Activated naive CD4-positive, alpha-beta T cell (primary cell): ENCODE measurements around the gene PHOSPHO2.

Source experiments
- DNase-seq, 4 experiments: peaks; one replicate each; lab custom pipeline; 2025; lab: John Stamatoyannopoulos, UW

The PHOSPHO2 gene

DNA sequence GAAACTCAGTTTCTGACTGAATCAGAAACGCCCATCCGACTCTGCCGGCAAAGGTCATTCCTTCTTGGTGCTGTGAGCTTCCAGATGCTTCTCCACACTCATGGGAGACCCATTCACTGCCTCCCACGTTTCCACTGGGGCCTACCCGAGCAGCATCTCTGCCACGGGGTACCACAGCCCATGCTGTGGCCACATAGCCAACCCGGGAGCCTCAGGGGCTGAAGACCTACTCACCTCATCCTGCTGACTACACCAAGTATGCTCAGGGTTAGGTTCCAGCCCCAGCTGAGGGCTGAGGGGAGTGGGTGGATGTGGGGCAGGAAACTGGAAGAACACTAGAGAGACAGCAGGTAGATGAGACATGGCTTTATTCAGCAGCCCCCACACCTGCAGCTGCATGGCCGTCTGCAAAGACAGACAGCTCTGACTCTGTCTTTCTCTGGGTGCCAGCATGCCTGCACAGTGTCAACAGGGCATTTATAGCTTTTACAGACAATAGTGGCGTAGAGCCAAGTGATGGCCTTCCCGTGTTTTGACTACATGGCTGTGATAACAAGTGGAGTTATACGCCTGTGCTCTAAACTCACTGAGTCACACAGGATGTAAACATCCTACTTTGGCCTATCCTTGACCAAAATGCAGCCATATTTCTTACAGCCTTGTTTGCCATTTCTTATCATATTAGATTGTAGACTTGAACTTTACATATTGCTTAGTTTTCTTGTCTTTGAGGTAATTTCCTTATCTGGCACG is 22.8 kb downstream of the PHOSPHO2 start:
- DNase-seq = no peak

DNA sequence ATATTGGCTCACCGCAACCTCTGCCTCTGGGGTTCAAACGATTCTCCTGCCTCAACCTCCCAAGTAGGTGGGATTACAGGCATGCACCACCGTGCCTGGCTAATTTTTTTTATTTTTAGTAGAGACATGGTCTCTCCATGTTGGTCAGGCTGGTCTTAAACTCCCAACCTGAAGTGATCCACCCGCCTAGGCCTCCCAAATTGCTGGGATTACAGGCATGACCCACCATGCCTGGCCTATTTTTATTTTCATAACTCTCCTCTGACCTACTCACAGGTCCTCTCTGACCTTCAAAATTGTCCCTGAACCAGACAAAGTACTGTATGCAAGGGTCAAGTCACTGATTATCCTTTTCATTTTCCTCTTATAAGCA is 23.4 kb downstream of the PHOSPHO2 start:
- DNase-seq = no peak

DNA sequence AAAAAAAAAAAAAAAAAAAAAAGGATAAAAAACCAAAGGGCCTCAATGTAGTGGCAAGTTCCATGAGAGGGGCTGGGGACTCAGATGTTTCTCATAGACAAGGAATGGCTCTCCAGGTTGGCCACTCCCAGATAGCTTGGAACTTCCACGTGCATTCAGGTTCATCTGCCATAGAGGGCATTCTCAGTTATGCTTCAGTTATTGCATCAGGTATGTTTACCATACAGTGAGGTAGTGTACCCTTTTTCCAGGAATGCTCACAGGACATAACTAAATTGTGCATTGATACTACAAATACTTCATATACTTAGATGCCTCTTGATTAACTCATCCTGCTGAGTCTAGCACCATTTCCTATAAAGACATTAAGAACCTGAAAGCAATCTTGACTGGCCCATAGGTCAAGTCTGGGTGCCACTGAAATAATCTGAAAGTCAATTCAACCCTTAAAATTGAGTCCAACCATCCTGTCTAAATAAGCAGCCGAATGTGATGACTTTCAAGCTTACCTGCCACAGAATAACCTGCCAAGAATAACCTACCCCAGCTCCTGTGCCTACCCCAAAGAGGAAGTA is 24.7 kb downstream of the PHOSPHO2 start:
- DNase-seq = no peak

DNA sequence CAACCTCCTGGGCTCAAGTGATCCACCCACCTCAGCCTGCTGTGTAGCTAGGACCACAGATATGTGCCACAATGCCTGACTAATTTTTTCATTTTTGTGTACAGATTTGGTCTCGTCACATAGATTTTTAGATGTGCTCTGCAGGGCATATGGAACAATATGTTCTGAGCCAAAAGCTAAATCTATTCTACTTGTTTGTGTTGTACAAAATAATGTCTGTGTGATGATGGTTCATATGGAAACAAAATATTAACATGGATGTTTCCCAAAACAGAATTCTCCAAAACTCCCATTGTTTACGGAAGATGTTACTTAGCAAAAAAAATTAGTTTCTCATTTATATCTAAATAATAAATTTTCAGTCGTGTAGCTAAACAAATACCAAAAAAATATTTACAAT is 26.7 kb downstream of the PHOSPHO2 start:
- DNase-seq = no peak

DNA sequence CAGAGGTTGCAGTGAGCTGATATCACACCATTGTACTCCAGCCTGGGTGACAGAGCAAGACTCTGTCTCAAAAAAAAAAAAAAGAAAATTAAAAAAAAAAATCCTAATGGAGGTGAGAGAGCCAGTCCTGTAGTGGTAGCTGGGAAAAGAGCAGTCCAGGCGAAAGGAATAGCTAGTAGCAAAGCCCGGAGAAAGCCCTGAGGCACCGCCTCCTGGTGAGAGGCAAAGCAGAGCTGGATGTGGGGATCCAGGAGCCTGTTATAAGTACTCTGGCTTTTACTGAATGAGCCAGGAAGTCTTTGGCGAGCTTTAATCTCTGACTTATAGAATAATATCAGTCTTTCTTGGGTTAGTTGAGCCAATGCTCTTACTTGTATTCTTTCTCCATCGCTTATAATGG is 32.8 kb downstream of the PHOSPHO2 start:
- no peak for DNase-seq

DNA sequence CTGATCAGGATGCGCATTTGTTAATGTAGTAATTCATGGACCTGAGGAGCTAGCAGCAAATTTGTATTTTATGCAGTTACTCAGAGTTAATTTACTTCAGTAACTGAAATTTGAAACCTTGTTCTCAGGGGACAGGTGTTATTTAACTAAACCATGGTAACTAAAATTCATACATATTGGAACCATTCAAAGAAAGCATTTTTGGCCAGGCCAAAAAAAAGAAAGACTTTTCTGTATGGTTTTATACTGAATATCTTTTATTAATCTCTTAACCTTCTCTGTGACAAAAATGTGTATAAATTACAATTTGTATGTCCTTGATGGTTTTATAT is 35.0 kb downstream of the PHOSPHO2 start:
- no peak for DNase-seq

DNA sequence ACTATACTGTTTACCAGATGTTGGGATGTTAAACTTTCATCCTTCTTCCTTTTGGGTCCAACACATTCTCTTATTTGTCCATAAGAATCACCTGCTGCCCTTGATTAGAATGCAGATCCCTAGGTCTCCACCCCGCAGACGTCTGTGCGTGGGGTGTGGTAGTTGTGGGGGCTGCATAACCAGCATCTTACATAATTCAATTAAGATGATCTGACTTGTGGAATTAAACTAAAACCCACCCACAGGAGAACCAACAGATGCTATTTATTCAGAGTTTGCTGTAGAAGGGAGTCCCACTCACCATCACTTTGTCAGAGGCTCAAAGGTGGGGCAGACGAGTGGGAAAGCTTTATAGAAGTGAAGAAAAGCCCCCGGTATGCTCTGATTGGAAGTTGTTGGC is 37.8 kb downstream of the PHOSPHO2 start:
- DNase-seq = no peak

DNA sequence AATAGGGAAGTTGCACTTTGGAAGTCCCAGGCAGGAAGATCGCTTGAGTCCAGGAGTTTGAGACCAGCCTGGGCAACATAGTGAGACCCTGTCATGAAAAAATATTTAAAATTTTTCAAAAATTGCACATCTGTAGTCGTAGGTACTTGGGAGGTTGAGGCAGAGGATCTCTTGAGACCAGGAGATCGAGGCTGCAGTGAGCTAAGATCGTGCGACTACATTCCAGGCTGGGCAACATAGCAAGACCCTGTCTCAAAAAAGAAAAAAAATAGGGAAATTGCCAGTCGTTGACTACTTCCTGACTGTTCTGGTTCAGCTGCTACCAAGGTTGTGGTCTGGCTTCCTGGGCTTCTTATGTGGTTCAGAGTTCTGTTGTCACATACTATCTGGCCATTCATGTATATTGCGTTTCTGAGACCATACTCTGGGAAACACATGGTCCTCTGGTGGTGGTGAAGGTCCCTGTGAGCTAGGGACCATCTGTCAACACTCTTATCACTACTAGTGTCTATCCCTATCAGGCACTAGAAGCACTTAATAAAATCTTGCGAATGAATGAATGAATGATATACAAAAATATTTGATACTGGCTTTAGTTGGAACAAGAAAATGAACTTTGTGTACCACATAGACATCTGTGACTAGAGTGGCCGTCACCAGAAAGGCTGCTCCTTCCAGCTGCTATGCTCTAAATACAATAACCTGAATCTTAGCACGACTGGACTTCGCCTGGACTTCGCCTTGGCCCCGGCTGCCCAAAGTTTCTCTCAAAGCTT is 38.5 kb downstream of the PHOSPHO2 start:
- no peak for DNase-seq

DNA sequence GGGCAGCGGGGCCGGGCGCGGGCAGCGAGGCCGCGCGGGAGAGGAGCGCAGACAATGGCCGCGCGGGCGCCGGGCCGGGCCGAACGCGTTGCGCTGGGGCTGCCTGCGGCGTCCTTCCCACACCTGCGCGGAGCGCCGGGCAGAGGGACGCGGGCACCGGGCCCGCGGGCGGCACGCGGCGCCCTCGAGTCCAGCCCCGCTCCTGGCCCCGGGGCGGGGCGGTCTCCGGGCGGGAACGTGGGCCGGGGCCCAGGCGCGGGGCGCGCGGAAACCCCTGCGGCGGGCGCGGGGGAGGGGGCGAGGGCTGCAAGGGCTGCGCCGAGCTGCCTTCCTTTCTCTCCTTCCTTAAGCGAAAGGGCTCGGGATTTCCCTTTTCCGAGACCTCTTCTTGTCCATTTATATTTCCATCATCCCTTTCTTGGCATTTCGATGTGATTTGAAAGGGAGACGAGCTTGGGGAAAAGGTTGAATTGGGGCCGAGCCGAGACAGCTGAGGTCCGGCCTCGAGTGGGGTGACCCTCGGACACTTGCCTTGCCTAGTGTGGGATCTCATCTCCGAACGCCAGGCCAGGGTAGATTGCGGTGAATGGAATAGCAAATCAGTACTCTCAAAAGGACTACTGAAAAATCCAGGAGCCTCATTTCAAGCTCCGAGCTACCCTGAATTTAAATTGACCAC is 40.0 kb downstream of the PHOSPHO2 start:
- DNase-seq = no peak

DNA sequence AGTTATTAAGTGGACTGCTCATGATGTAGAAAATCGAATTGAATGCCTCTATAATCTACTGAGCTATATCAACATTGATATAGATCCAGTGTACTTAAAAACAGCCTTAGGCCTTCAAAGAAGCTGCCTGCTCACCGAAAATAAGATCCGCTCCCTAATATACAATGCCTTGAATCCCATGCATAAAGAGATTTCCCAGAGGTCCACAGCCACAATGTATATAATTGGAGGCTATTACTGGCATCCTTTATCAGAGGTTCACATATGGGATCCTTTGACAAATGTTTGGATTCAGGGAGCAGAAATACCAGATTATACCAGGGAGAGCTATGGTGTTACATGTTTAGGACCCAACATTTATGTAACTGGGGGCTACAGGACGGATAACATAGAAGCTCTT is 41.4 kb downstream of the PHOSPHO2 start:
- DNase-seq = no peak

DNA sequence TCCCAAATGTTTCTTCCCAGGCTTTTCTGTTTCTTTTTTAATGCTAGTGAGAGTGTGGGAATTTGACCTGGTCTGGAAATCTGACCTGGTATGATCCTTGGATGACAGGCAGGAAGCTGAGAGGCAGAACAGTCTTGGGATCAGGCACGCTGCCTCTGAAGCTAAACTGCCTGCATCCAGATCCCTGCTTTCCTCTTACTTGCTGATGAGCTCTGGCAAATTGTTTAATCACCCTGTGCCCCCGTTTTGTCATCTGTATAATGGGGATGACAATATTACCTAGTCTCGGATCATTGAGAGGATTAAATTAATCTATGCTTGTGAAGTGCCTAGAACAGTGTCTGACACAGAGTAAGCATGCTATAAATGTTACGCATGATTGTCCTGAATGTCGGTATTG is 42.6 kb downstream of the PHOSPHO2 start:
- DNase-seq = no peak

DNA sequence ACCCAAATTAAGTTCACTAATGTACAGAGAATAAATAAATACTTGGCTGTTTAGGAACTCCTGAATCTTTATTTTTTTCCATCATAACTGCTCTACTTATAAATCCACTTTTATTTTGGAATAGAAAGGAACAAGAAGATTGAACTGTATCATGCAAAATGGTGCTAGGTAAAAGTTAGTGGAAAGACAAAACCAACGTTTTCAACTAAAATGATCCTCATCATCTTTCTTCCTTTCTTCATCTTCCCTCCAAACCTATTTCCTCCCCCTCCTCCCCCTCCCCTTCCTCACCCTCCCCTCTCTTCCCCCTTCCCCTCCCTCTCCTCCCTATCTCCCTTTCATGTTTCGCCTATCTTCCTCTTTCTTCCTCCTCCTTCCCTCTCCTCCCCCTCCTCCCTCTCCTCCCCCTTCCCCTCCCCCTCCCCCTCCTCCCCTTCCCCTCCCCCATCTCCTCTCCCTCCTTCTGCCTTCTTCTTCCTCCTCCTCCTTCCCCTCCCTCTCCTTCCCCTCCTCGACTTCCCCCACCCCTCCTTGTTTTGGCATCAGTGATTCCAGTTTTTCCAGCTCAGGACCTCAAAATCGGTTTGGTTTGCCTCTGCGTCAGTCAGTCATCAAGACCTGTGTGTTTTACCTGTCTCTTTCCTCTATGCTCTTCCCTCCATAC is 44.4 kb downstream of the PHOSPHO2 start:
- DNase-seq = no peak

DNA sequence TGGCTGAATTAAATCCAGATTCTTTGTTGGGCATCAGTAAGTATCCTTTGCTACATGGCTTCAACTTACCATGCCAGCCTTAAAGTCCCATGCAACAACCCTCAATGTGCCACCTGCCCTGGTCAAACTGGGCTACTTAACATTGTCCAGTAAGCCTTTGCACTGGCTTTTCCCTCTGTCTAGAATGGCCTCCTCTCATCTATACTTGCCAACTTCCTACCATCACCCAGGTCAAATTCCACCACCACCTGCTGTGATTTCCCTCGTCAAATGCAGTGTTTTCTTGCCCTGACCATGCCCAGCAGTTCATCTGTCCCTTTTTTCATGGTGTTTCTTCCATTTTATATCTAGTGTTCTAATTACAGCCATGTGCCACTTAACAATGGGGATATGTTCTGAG is 45.1 kb downstream of the PHOSPHO2 start:
- DNase-seq = no peak

DNA sequence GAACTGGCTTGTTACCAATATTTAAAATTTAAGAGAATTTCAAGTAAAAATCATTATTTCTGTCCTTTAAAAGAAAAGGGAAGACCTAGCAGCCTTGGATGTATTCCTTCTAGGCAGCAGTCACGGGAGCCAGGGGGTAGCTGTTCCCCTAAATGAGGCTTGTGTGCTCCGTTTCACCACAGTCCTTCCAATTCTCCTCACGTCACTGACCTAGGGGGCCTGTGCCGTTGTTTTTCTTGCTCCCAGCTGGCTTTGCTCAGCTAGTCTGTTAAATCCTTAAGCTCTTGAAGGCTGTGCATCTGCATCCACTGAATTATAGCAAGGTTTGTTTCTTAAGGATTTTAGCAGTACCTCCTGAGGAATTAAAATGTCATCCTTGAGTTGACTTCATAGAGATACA is 49.3 kb downstream of the PHOSPHO2 start:
- DNase-seq = no peak

DNA sequence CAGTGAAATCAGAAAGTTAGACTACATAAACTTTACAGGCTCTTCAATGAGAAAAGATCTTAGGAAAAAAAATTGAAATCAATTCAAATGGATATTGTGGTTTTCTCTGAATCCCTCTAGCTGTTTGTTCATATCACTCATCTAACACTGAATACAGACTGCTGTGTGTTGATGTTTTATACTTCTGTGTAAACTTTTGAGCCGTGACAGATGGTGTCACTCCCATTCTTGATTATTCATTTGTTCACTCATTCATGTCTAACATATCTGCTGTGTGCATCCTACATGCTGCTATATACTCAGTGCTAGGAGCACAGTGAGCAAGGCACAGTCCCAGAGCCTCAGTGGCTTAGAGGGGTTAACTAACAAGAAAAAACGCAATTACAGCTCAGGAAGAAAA is 52.0 kb downstream of the PHOSPHO2 start:
- no peak for DNase-seq

DNA sequence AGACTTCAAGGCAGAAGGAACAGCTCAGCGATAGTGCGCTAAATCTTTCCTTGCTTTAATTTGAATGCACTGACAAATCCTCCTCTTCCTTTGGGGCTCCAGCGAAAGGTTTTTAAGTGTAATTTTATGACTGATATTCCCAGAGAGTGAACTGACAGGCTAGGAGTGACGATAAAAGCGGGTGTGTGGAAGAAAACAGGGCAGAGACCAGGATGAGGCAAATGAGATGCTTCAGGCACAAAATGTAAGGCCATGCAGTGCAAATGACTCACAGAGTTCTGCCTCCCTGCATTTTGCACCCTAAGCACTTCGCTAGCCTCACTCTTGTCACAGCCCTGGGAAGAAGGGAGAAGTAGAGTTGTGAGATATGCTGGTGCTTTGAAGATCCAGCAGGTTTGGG is 54.0 kb downstream of the PHOSPHO2 start:
- no peak for DNase-seq
